Measurements from ENCODE around the gene POLE. TPM values are rescaled to one million over a fixed set of nuclear protein-coding genes. Genes with fewer than 3 reads are reported as not detected.

POLE gene, protein sequence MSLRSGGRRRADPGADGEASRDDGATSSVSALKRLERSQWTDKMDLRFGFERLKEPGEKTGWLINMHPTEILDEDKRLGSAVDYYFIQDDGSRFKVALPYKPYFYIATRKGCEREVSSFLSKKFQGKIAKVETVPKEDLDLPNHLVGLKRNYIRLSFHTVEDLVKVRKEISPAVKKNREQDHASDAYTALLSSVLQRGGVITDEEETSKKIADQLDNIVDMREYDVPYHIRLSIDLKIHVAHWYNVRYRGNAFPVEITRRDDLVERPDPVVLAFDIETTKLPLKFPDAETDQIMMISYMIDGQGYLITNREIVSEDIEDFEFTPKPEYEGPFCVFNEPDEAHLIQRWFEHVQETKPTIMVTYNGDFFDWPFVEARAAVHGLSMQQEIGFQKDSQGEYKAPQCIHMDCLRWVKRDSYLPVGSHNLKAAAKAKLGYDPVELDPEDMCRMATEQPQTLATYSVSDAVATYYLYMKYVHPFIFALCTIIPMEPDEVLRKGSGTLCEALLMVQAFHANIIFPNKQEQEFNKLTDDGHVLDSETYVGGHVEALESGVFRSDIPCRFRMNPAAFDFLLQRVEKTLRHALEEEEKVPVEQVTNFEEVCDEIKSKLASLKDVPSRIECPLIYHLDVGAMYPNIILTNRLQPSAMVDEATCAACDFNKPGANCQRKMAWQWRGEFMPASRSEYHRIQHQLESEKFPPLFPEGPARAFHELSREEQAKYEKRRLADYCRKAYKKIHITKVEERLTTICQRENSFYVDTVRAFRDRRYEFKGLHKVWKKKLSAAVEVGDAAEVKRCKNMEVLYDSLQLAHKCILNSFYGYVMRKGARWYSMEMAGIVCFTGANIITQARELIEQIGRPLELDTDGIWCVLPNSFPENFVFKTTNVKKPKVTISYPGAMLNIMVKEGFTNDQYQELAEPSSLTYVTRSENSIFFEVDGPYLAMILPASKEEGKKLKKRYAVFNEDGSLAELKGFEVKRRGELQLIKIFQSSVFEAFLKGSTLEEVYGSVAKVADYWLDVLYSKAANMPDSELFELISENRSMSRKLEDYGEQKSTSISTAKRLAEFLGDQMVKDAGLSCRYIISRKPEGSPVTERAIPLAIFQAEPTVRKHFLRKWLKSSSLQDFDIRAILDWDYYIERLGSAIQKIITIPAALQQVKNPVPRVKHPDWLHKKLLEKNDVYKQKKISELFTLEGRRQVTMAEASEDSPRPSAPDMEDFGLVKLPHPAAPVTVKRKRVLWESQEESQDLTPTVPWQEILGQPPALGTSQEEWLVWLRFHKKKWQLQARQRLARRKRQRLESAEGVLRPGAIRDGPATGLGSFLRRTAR (N-terminal part only)
- total RNA-seq (2021): 120 to 144 TPM (median 126 TPM) in 3 replicates
- Bru-seq, nascent RNA: percentile 65 among the genes with signal in this experiment
- long read RNA-seq, experiment 1, full-length matches to known transcripts: 28 of 130 reads
- long read RNA-seq, experiment 1, partial matches to known transcripts: 66 of 130 reads
- long read RNA-seq, experiment 1, other reads (novel, unspliced or antisense): 36 of 130 reads
- long read RNA-seq, experiment 2, partial matches to known transcripts: 30 of 57 reads
- long read RNA-seq, experiment 2, other reads (novel, unspliced or antisense): 26 of 57 reads
- long read RNA-seq, experiment 3, partial matches to known transcripts: 1 of 1 reads
- long read RNA-seq, experiment 3, other reads (novel, unspliced or antisense): 0 of 1 reads

DNA sequence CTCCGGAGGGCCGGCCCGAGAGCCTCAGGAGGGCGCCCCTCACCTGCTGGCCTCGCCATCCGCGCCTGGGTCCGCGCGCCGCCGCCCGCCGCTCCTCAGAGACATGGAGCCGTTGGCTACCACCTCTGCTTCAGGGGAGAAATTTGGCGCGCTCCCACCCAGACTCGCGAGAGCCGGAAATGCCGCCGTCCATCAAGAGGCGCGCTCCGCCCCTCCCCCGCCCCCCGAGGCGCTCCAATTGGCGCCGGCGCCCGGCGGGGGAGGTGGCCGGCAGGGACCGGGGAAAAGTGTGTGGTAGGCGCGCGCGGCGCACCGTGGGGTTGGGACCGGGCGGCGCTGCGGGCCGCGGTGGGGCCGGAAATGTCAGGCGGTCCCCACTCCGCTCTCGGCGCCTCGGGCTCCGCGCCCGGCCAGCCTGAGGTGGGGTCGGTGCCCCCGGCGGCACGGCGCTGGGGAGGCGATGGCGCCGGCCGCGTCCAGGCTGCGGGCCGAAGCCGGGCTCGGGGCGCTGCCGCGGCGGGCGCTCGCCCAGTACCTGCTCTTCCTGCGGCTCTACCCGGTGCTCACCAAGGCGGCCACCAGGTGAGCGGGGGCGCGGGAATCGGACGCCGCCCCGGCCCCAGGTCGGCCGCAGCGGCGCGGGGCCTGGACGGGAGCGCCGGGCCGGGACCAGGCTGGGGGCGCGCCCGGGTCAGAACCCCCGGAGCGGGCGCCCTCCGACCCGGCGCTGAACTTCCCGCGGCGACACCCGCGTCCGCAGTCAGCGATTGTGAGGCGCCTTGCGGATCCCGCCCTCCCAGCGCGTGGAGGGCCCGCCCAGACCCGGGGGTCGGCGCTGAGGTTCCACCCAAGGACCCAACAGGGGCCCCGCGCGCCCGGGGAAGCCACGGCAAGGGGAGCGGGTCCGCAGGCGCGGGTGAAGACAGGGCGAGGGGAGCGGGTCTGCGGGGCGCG lies at the start of gene POLE, which contains the start of gene PXMP2:
Gene POLE (minus strand): TSS at position 132 of the 954 bp plus-strand sequence. CDS start 27 bp downstream, at position 105.
Gene PXMP2 (plus strand): TSS at position 377 of the 954 bp plus-strand sequence. CDS start 84 bp downstream, at position 461.
- Mint-ChIP-seq H3K27ac (no peak within 1 kb of the TSS), H3K9me3 (no peaks in the 10 kb centered on the region), H3K4me3 (peak within 1 kb of the TSS; percentile 69), H3K27me3 (ENCODE audit: low read depth) (peaks cover 15% of the 10 kb centered on the region), H3K4me1 (peaks cover 21% of the 10 kb centered on the region), H3K36me3 (peaks cover 6% of the 10 kb centered on the region; the same call in 1 of the 2 replicates)
- peak; percentile 89 for ATAC-seq
- ChIA-PET CTCF (interaction anchor here (0.6 kb wide), 1 partner anchor 482 kb away, joined by 3 read pairs; no protein-coding TSS in a partner anchor), POLR2A (no interaction called here)
- DNase-seq (ENCODE audit: low spot score): peak; percentile 95
- no peak for TF ChIP-seq JAZF1 (CRISPR knock-in tag; IDR thresholded peaks at IDR 0.05)
- TF ChIP-seq NFE2L1 (CRISPR knock-in tag; IDR thresholded peaks at IDR 0.05): no peak
- TF ChIP-seq, protein P1, sequence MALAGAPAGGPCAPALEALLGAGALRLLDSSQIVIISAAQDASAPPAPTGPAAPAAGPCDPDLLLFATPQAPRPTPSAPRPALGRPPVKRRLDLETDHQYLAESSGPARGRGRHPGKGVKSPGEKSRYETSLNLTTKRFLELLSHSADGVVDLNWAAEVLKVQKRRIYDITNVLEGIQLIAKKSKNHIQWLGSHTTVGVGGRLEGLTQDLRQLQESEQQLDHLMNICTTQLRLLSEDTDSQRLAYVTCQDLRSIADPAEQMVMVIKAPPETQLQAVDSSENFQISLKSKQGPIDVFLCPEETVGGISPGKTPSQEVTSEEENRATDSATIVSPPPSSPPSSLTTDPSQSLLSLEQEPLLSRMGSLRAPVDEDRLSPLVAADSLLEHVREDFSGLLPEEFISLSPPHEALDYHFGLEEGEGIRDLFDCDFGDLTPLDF (CRISPR knock-in tag; IDR thresholded peaks at IDR 0.05): no peak
- TF ChIP-seq, protein P2, sequence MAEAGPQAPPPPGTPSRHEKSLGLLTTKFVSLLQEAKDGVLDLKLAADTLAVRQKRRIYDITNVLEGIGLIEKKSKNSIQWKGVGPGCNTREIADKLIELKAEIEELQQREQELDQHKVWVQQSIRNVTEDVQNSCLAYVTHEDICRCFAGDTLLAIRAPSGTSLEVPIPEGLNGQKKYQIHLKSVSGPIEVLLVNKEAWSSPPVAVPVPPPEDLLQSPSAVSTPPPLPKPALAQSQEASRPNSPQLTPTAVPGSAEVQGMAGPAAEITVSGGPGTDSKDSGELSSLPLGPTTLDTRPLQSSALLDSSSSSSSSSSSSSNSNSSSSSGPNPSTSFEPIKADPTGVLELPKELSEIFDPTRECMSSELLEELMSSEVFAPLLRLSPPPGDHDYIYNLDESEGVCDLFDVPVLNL (CRISPR knock-in tag; IDR thresholded peaks at IDR 0.05; ENCODE audit: borderline replicate concordance, low read depth): peak; percentile 74; the same call in 1 of the 2 replicates
- no peak for TF ChIP-seq ZNF423 (CRISPR knock-in tag; IDR thresholded peaks at IDR 0.05)
- TF ChIP-seq, protein P3, sequence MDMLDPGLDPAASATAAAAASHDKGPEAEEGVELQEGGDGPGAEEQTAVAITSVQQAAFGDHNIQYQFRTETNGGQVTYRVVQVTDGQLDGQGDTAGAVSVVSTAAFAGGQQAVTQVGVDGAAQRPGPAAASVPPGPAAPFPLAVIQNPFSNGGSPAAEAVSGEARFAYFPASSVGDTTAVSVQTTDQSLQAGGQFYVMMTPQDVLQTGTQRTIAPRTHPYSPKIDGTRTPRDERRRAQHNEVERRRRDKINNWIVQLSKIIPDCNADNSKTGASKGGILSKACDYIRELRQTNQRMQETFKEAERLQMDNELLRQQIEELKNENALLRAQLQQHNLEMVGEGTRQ (CRISPR knock-in tag; IDR thresholded peaks at IDR 0.05): peak; percentile 40
- TF ChIP-seq, protein P4, sequence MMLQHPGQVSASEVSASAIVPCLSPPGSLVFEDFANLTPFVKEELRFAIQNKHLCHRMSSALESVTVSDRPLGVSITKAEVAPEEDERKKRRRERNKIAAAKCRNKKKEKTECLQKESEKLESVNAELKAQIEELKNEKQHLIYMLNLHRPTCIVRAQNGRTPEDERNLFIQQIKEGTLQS (CRISPR knock-in tag; conservative IDR thresholded peaks at IDR 0.05): no peak
- no peak for TF ChIP-seq JUN (CRISPR knock-in tag; IDR thresholded peaks at IDR 0.05)
- no peak for TF ChIP-seq ZNF121 (CRISPR knock-in tag; IDR thresholded peaks at IDR 0.05)
- TF ChIP-seq, protein P5, sequence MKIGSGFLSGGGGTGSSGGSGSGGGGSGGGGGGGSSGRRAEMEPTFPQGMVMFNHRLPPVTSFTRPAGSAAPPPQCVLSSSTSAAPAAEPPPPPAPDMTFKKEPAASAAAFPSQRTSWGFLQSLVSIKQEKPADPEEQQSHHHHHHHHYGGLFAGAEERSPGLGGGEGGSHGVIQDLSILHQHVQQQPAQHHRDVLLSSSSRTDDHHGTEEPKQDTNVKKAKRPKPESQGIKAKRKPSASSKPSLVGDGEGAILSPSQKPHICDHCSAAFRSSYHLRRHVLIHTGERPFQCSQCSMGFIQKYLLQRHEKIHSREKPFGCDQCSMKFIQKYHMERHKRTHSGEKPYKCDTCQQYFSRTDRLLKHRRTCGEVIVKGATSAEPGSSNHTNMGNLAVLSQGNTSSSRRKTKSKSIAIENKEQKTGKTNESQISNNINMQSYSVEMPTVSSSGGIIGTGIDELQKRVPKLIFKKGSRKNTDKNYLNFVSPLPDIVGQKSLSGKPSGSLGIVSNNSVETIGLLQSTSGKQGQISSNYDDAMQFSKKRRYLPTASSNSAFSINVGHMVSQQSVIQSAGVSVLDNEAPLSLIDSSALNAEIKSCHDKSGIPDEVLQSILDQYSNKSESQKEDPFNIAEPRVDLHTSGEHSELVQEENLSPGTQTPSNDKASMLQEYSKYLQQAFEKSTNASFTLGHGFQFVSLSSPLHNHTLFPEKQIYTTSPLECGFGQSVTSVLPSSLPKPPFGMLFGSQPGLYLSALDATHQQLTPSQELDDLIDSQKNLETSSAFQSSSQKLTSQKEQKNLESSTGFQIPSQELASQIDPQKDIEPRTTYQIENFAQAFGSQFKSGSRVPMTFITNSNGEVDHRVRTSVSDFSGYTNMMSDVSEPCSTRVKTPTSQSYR (CRISPR knock-in tag; IDR thresholded peaks at IDR 0.05): no peak
- no peak for TF ChIP-seq CBFB (CRISPR knock-in tag; IDR thresholded peaks at IDR 0.05; ENCODE audit: low read depth)
- TF ChIP-seq, protein P6, sequence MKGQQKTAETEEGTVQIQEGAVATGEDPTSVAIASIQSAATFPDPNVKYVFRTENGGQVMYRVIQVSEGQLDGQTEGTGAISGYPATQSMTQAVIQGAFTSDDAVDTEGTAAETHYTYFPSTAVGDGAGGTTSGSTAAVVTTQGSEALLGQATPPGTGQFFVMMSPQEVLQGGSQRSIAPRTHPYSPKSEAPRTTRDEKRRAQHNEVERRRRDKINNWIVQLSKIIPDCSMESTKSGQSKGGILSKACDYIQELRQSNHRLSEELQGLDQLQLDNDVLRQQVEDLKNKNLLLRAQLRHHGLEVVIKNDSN (CRISPR knock-in tag; IDR thresholded peaks at IDR 0.05): peak; percentile 21; the same call in 1 of the 2 replicates
- no peak; the same call in 1 of the 2 replicates for TF ChIP-seq SMAD3 (CRISPR knock-in tag; IDR thresholded peaks at IDR 0.05; ENCODE audit: borderline replicate concordance)
- TF ChIP-seq ELF4 (CRISPR knock-in tag; IDR thresholded peaks at IDR 0.05; ENCODE audit: low read depth): 0 out of 2 replicates have a peak, but pooled peaks have one; percentile 34
- 0 out of 2 replicates have a peak, but pooled peaks have one; percentile 46 for TF ChIP-seq ATF1 (CRISPR knock-in tag; IDR thresholded peaks at IDR 0.05)
- no peak; the same call in 1 of the 2 replicates for TF ChIP-seq FOXP1 (CRISPR knock-in tag; IDR thresholded peaks at IDR 0.05; ENCODE audit: borderline replicate concordance)
- TF ChIP-seq KAT7 (CRISPR knock-in tag; IDR thresholded peaks at IDR 0.05; ENCODE audit: borderline replicate concordance): no peak
- TF ChIP-seq MXD4 (CRISPR knock-in tag; IDR thresholded peaks at IDR 0.05; ENCODE audit: borderline replicate concordance): no peak
- TF ChIP-seq TCF7 (CRISPR knock-in tag; IDR thresholded peaks at IDR 0.05; ENCODE audit: low read depth): no peak
- no peak for TF ChIP-seq ZNF671 (CRISPR knock-in tag; IDR thresholded peaks at IDR 0.05)
- TF ChIP-seq ZBTB21 (CRISPR knock-in tag; IDR thresholded peaks at IDR 0.05; ENCODE audit: borderline replicate concordance): no peak

Measured in WTC11 (cell line).